Astrocyte of the spinal cord (primary cell): ENCODE measurements around the gene ZFHX2.

ENCODE experiments used
- DNase-seq: peaks from one replicate; pipeline ENCODE4 v3.0.0; 2011; ENCODE audit warnings: low read depth, low spot score
- H3K4me3 ChIP-seq: 2 replicates; pipeline ENCODE4 v1.5.1; 2011; ENCODE audit warnings: low read depth, mild to moderate bottlenecking, low read length, moderate library complexity
- CTCF ChIP-seq: IDR thresholded peaks from 2 replicates; pipeline ENCODE4 v1.5.1; 2012; ENCODE audit warnings: low read depth, mild to moderate bottlenecking, low read length, inconsistent platforms
- in situ Hi-C: cut with HindIII; loops from 2 replicates; pipeline ENCODE4 v1.10.0; 2017; ENCODE audit warnings: low sequenced_read_pairs

Gene ZFHX2

GRCh38 chr14:23531391-23531790 is 20.2 kb downstream of the ZFHX2 start:
- TF ChIP-seq CTCF = no peak
- no peak overlapping the region for H3K4me3 ChIP-seq
- in situ Hi-C loops = no loop called here
- no peak for DNase-seq

GRCh38 chr14:23530375-23531055 is 21.1 kb downstream of the ZFHX2 start:
- in situ Hi-C loops = no loop called here
- no peak overlapping the region for H3K4me3 ChIP-seq
- DNase-seq = no peak
- no peak for TF ChIP-seq CTCF

GRCh38 chr14:23529016-23529415 is 22.5 kb downstream of the ZFHX2 start:
- no peak overlapping the region for H3K4me3 ChIP-seq
- in situ Hi-C loops = no loop called here
- TF ChIP-seq CTCF = no peak
- DNase-seq = no peak

GRCh38 chr14:23528555-23528954 is 23.0 kb downstream of the ZFHX2 start:
- H3K4me3 ChIP-seq = no peak overlapping the region
- DNase-seq = no peak
- in situ Hi-C loops = no loop called here
- peak; percentile 31 for TF ChIP-seq CTCF

GRCh38 chr14:23525611-23526010 is 26.0 kb downstream of the ZFHX2 start:
- no peak for DNase-seq
- TF ChIP-seq CTCF = no peak
- no peak overlapping the region for H3K4me3 ChIP-seq
- in situ Hi-C loops = no loop called here

GRCh38 chr14:23524954-23525353 is 26.6 kb downstream of the ZFHX2 start:
- no peak for TF ChIP-seq CTCF
- no peak for DNase-seq
- in situ Hi-C loops = no loop called here
- no peak overlapping the region for H3K4me3 ChIP-seq
